Measurements from ENCODE around the gene RAB2B. TPM values are rescaled to one million over a fixed set of nuclear protein-coding genes. Genes with fewer than 3 reads are reported as not detected.

RAB2B gene
- polyA plus RNA-seq, 3 donors, result 2.1 to 9.9 (median 5.1) TPM

- Histone ChIP-seq H3K36me3 (replicated peaks in 1 of 2; ENCODE audit: control insufficient read depth in 1 of 2, insufficient read depth in 2 of 2, low read length in 2 of 2) (peaks cover 75 to 95% of the 10 kb centered on the region in 2 donors), H3K27ac (ENCODE audit: low read depth in 1 of 2, low read length in 2 of 2) (no peak overlapping the region), H3K4me2 (replicated peaks; ENCODE audit: extremely low read depth, low read length, poor library complexity, severe bottlenecking) (no peak overlapping the region), H3K4me1 (ENCODE audit: control insufficient read depth in 1 of 2, insufficient read depth in 2 of 2, low read length in 2 of 2) (no peaks in the 10 kb centered on the region), H4K20me1 (ENCODE audit: insufficient read depth, low read length) (peaks cover 18% of the 10 kb centered on the region), H2AFZ (ENCODE audit: insufficient read depth, low read depth, low read length, poor library complexity, severe bottlenecking) (no peak overlapping the region), H3K9me3 (replicated peaks in 1 of 2; ENCODE audit: control insufficient read depth in 1 of 2, insufficient read depth in 1 of 2, low read length in 2 of 2) (no peaks in the 10 kb centered on the region), H3K79me2 (ENCODE audit: insufficient read depth, low read length) (peaks cover 6% of the 10 kb centered on the region), H3K4me3 (replicated peaks in 1 of 3; ENCODE audit: low read depth in 2 of 3, low read length in 3 of 3) (no peak overlapping the region), H3K27me3 (ENCODE audit: control insufficient read depth in 2 of 2, insufficient read depth in 2 of 2, low read length in 2 of 2) (no peaks in the 10 kb centered on the region), H3K9ac (ENCODE audit: insufficient read depth, low read length, poor library complexity, severe bottlenecking) (no peak overlapping the region)
- Mint-ChIP-seq H3K9me3 (no peaks in the 10 kb centered on the region), H3K27me3 (ENCODE audit: low read depth in 3 of 3) (peaks cover 0 to 2% (median 1%) of the 10 kb centered on the region in 3 donors), H3K27ac (no peak overlapping the region), H3K4me1 (no peaks in the 10 kb centered on the region), H3K4me3 (no peak overlapping the region), H3K36me3 (peaks cover 66 to 96% of the 10 kb centered on the region in 2 donors)
- 93% methylated on average over 5 of the region's 5 CpGs for WGBS (ENCODE audit: insufficient coverage)
- intact Hi-C loops (cut with micrococcal nuclease), result no loop called here
- DNase-seq, result no peak
- TF ChIP-seq CTCF (IDR thresholded peaks at IDR 0.05), result no peak
Measured at GRCh38 chr14:21419528-21419927, 57.2 kb downstream of the RAB2B start.

GRCh38 chr14:21415329-21415728 lies 61.4 kb downstream of the RAB2B start:
- no peak overlapping the region for H3K27ac ChIP-seq (ENCODE audit: low read depth in 1 of 2, low read length in 2 of 2)
- no peaks in the 10 kb centered on the region for H3K9me3 ChIP-seq (replicated peaks in 1 of 2; ENCODE audit: control insufficient read depth in 1 of 2, insufficient read depth in 1 of 2, low read length in 2 of 2)
- no peak for DNase-seq
- no peak for TF ChIP-seq CTCF (IDR thresholded peaks at IDR 0.05)
- Mint-ChIP-seq H3K36me3 (peaks cover 75 to 96% of the 10 kb centered on the region in 2 donors), H3K27ac (no peak overlapping the region), H3K9me3 (no peaks in the 10 kb centered on the region), H3K4me1 (no peaks in the 10 kb centered on the region), H3K27me3 (ENCODE audit: low read depth in 3 of 3) (peaks cover 0 to 2% (median 1%) of the 10 kb centered on the region in 3 donors), H3K4me3 (no peak overlapping the region)
- peaks cover 6% of the 10 kb centered on the region for H3K79me2 ChIP-seq (ENCODE audit: insufficient read depth, low read length)
- H3K4me1 ChIP-seq (ENCODE audit: control insufficient read depth in 1 of 2, insufficient read depth in 2 of 2, low read length in 2 of 2), result no peaks in the 10 kb centered on the region
- intact Hi-C loops (cut with micrococcal nuclease), result no loop called here
- H3K9ac ChIP-seq (ENCODE audit: insufficient read depth, low read length, poor library complexity, severe bottlenecking), result no peak overlapping the region
- H3K27me3 ChIP-seq (ENCODE audit: control insufficient read depth in 2 of 2, insufficient read depth in 2 of 2, low read length in 2 of 2), result no peaks in the 10 kb centered on the region
- no peak overlapping the region for H3K4me3 ChIP-seq (replicated peaks in 1 of 3; ENCODE audit: low read depth in 2 of 3, low read length in 3 of 3)
- no peak overlapping the region for H2AFZ ChIP-seq (ENCODE audit: insufficient read depth, low read depth, low read length, poor library complexity, severe bottlenecking)
- peaks cover 10% of the 10 kb centered on the region for H4K20me1 ChIP-seq (ENCODE audit: insufficient read depth, low read length)
- no peak overlapping the region for H3K4me2 ChIP-seq (replicated peaks; ENCODE audit: extremely low read depth, low read length, poor library complexity, severe bottlenecking)
- peaks cover 84 to 96% of the 10 kb centered on the region in 2 donors for H3K36me3 ChIP-seq (replicated peaks in 1 of 2; ENCODE audit: control insufficient read depth in 1 of 2, insufficient read depth in 2 of 2, low read length in 2 of 2)
- 100% methylated on average over 2 of the region's 4 CpGs for WGBS (ENCODE audit: insufficient coverage)

All from CD14-positive monocyte (primary cell).